ENCODE measurements around the gene HMGCS2.

DNA sequence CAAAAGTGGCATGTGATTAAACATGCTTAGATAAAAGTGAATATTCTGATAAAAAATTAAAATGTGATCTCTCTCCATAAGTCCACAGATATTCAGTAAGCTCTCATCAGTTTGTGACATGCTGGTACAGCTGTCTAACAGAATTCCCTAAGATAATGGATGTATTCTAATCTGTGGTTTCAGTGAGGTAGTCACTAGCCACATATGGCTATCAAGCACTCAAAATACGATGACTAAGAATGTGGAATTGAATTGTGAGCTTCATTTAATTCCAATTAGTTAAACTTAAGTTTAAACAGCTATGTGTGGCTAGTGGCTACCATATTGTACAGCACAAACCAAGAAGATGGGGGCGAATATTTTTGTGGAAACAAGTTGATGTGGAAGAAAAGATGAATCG, 46.7 kb upstream of the HMGCS2 start:
- TF ChIP-seq CTCF (conservative IDR thresholded peaks at IDR 0.05 in 1 of 2, IDR thresholded peaks at IDR 0.05 in 1 of 2; ENCODE audit: extremely low read depth in 1 of 2, insufficient read depth in 1 of 2, low read depth in 1 of 2, low read length in 2 of 2) (no peak), EZH2 (IDR thresholded peaks at IDR 0.05; ENCODE audit: borderline replicate concordance, low read length) (no peak)

Measured in mammary epithelial cell (primary cell).